ENCODE measurements around the gene LRRIQ4.

The LRRIQ4 gene

GRCh38 chr3:169811631-169812331, 889 bp upstream of the LRRIQ4 start:
- peak; percentile 74 for DNase-seq

- DNase-seq = no peak
Measured at GRCh38 chr3:169813278-169813677, 608 bp downstream of the LRRIQ4 start.

GRCh38 chr3:169813757-169814517, 1.3 kb downstream of the LRRIQ4 start:
- peak; percentile 39 for DNase-seq

- DNase-seq = no peak
Measured at GRCh38 chr3:169815590-169816150, 3.0 kb downstream of the LRRIQ4 start.

DNA sequence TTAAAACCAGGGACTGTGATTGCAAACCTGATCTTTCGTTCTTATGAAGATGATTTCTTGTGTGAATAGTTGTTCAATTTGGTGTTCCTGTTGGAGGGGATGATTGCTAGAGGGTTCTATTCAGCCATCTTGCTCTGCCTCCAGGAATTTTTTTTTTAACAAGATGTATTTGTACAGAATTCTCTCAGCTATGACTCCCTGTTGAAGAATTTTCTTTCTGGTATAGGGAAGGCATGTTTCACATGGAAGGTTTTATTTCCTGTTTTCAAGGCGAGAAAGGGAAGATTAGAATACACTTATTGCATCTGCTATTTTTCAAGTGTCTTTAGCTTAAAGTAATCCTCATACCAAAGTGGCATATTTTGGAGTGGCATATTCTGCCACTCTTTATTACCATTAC, 5.6 kb downstream of the LRRIQ4 start:
- no peak for DNase-seq

GRCh38 chr3:169822091-169822490, 9.4 kb downstream of the LRRIQ4 start:
- no peak for DNase-seq

GRCh38 chr3:169822540-169822939, 9.9 kb downstream of the LRRIQ4 start:
- DNase-seq = no peak

DNA sequence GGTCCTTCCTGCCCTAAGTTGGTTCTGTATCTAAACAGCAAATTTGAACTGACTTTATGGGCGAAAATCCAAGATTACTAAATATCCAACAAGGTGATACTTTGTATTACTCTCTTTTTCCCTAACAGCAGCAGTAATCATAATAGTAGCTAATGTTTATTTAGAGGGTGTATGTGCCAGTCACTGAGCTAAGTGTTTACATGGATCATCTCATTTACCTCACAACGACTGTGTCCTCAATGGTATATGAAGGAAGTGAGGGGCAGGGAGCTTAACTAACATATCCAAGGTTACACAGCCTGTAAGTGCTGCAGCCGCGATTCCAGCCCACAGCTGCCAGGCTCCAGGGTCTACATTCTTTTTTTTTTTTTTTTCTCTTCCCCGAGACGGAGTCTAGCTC, 10.3 kb downstream of the LRRIQ4 start:
- peak; percentile 40 for DNase-seq

DNA sequence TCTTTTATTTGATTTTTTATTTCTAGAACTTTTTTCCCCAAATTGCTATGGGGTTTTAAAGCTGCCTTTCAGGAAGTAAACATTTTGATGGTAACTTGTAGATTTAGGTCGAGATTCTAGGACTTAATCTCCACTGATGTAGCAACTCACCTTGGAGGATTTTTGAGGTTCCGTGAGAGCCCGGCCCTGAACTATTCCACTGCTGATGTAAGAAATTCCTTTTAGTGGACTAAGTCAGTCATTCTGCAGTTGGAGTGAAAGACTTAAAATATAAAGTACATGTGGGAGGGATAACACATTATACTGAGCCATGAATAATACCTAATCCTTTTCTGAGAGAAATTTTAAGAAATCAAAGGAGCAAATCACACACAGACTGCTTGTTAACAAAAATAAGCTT, 12.6 kb downstream of the LRRIQ4 start:
- no peak for DNase-seq

DNA sequence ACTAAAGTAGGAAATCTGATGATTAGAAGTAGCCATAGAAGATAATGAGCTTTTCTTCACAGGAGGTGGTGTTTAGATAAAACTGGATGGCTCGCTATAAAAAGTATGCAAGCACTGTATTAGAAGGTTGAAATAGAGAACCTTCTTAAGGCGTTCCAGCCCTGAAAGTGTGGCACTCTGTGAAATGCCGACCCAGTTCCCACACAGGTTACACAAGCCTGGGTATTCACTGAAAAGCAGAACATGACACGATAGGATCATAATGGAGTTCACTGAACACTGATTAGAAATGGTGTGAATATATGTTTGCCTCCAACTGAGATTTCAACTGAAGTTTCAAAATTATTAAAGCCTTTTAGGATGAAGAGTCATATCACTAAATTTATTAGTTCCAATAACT, 15.0 kb downstream of the LRRIQ4 start:
- no peak for DNase-seq

DNA sequence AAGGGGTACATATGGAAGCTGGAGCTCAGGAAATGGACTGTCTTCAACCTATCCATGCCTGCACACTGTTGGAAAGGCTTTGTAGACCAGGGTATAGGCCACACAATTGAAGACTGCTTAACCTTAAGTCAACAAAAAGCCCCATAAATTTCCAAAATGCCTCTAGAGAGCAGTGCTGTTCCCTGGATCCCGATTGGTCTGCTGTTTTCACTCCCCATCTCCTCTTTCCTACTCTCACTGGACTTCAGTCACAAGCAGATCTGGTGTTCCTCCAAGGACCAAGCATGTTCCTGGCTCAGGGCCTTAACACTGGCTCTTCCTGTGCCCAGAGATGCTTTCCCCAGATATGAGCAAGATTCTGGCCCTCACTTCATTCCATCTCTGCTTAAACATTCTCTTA, 22.9 kb downstream of the LRRIQ4 start:
- DNase-seq = no peak

DNA sequence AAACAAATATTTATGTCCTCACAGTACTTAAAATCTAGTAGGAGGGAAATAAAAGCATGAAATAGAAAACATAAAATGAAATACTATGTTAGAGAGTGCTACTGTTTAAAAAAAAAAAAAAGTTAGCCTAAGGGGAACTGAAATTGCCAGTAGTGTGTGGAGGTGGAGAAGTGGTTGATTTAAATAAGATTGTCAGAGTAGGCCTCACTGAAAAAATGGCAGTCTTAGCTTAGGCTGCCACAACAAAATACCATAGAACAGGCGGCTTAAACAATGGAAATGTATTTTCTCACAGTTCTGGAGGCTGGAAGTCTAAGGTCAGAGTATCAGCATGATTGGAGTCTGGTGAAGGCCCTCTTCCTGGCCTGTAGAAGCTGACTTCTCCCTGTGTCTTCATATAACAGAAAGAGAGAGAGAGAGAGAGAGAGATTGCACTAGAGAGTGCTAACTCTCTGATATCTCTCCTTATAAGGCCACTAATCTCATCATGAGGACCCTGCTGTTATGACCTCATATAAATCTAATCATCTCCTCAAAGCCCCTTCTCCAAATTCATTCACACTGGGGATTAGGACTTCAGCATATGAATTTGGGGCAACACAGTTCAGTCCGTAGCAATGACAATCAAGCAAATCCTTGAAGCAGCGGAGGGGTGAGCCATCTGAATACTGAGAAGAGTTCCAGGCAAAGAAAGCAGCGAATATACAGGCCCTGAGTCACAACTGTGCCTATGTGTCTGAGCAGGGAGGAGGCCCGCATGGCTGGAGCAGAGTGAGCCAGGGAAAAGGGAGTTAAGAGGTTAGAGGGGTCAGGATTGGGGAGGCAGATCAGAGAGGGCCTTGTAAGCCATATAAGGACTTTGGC, 23.6 kb downstream of the LRRIQ4 start:
- no peak for DNase-seq

- DNase-seq = no peak
Measured at GRCh38 chr3:169836942-169837275, 24.2 kb downstream of the LRRIQ4 start.

DNA sequence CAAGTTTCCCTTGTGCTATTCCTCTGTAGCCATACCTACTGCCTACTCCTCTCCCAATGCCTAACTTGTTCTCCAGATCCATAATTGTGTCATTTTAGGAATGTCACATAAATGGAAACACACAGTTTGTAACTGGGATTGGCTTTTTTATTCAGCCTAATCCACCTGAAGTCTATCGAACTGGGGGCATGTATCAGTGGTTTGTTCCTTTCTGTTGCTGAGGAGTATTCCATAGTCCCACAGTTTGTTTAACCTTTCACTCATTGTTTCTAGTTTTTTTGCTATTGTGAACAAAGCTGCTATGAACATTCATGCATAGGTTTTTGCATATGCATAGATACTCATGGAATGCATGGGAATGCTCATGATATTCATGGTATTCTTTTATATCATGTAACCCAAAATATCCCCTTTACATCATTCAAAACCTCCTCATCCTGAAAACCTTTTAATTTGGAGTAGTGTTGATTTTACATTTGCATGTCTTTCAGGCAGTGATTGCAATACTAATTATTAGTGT, 25.9 kb downstream of the LRRIQ4 start:
- DNase-seq = no peak

- DNase-seq = no peak
Measured at GRCh38 chr3:169841171-169841570, 28.5 kb downstream of the LRRIQ4 start.

GRCh38 chr3:169842960-169843359, 30.3 kb downstream of the LRRIQ4 start:
- no peak for DNase-seq

DNA sequence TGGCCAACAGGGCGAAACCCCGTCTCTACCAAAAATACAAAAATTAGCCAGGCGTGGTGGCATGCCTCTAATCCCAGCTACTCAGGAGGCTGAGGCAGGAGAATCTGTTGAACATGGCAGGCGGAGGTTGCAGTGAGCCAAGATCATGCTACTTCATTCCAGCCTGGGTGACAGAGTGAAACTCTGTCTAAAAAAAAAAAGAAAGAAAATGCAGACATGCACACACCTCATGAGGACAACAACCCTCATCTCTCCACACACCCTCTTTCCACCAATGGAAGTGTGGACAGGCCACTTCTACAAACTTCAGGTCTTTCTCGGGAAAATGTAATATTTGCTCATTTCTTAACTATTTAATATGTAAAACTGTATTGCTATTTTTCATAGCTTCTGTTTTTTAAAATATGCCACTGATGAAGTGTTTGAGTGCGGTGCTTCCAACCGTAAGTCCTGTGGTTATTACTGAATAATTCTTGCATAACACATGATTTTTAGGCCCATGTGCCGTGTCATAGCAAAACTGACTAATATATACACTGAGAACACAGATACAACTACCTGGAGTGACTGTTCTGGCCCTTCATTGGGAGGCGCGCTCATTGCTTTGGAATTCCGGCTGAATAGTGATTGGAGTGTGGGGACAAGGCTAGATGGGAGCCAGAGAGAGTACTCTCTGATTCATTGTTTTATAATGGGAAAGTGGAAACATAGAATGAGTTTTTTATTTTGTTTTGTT, 34.0 kb downstream of the LRRIQ4 start:
- no peak for DNase-seq

GRCh38 chr3:169847896-169848295, 35.2 kb downstream of the LRRIQ4 start:
- peak; percentile 25 for DNase-seq

GRCh38 chr3:169848741-169849140, 36.1 kb downstream of the LRRIQ4 start:
- no peak for DNase-seq

DNA sequence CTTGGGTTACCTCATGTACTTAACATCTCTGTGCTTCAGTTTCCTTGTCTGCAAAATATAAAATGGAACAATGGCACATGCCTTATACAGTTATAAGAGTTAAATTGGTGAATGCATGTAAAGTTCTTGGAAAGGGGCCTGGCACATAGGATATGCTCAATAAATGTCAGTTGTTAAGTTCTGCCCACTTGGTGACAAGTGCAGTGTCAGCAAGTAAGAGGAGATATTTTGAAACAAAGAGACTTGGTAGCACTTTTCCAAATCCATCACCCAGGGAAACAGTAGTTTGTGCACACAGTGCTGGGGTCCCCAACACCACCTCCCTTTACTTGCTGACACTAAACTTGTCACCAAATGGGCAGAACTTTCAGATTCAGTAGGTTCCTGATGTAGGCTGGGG, 37.9 kb downstream of the LRRIQ4 start:
- DNase-seq = no peak

GRCh38 chr3:169855514-169855913, 42.8 kb downstream of the LRRIQ4 start:
- DNase-seq = no peak

- no peak for DNase-seq
Measured at GRCh38 chr3:169857811-169858210, 45.1 kb downstream of the LRRIQ4 start.
